T-cell (primary cell): ENCODE results near the gene LRCH3. TPM values are rescaled to one million over a fixed set of nuclear protein-coding genes. Genes with fewer than 3 reads are reported as not detected.
"Not testable (repeated sequence)": the region's sequence is repeated elsewhere in the genome, so short reads cannot be mapped to it uniquely, and the experiment has no call there.

ENCODE experiments used
- ATAC-seq, 4 experiments: fragments of 200-7000 bp in 3 of 4; fragments of 150-1000 bp in 1 of 4; cut with Tn5 transposase; replicated peaks in 1 of 4; 1 replicate in 3 of 4; 2 replicates in 1 of 4; pipeline ENCODE4 v1.10.0; 2021; ENCODE audit warnings: moderate library complexity in 3 of 4, mild to moderate bottlenecking in 2 of 4, moderate number of reproducible peaks in 1 of 4
- CTCF ChIA-PET, 2 donors: fragments of 300-600 bp; sonication (Branson Sonifier 250); formaldehyde crosslinking; loops; one replicate each; lab custom pipeline; 2022; ENCODE audit warnings: antibody characterized with exemption in 2 of 2; lab: Charles Lee
- POLR2A ChIA-PET, 2 donors: fragments of 300-600 bp; sonication (Branson Sonifier 250); formaldehyde crosslinking; loops; one replicate each; lab custom pipeline; 2022; ENCODE audit warnings: antibody characterized with exemption in 2 of 2; lab: Charles Lee
- DNase-seq, 35 experiments: peaks; one replicate each; pipeline versions ENCODE4 v3.0.0 to v3.0.0-alpha.2; 2013 to 2023
- H3K27ac ChIP-seq: one replicate; pipeline ENCODE4 v1.5.1; 2013; ENCODE audit warnings: low read length
- H3K27me3 ChIP-seq, 2 experiments: replicated peaks in 1 of 2; 1 replicate in 1 of 2; 2 replicates in 1 of 2; pipeline versions ENCODE4 v1.6.1 to v1.7.0; 2013; ENCODE audit warnings: low read length in 1 of 2, mixed read lengths in 1 of 2; ENCODE audit not compliant: control insufficient read depth in 2 of 2, insufficient read depth in 2 of 2; ENCODE audit errors: extremely low read depth in 1 of 2
- H3K36me3 ChIP-seq, 2 donors: 1 replicate in 1 of 2; 2 replicates in 1 of 2; pipeline versions ENCODE4 v1.6.1 to v1.7.0; 2013; ENCODE audit warnings: low read length in 1 of 2; ENCODE audit not compliant: control insufficient read depth in 2 of 2, insufficient read depth in 1 of 2; ENCODE audit errors: extremely low read depth in 1 of 2
- H3K4me1 ChIP-seq, 2 experiments: 1 replicate in 1 of 2; 2 replicates in 1 of 2; pipeline versions ENCODE4 v1.6.1 to v1.7.0; 2013; ENCODE audit warnings: low read length in 2 of 2, mixed read lengths in 1 of 2; ENCODE audit not compliant: insufficient read depth in 2 of 2, control insufficient read depth in 1 of 2; ENCODE audit errors: extremely low read depth in 1 of 2
- H3K4me3 ChIP-seq, 2 donors: 1 replicate in 1 of 2; 2 replicates in 1 of 2; pipeline versions ENCODE4 v1.5.1 to v1.7.0; 2013; ENCODE audit warnings: mild to moderate bottlenecking in 2 of 2, low read length in 1 of 2, moderate library complexity in 1 of 2; ENCODE audit not compliant: control insufficient read depth in 1 of 2; ENCODE audit errors: extremely low read depth in 1 of 2
- H3K9me3 ChIP-seq: 2 replicates; pipeline ENCODE4 v1.7.0; 2013
- H3K27ac Mint-ChIP-seq, 2 donors: one replicate each; pipeline ENCODE4 v1.8.0; 2020 to 2021; ENCODE audit warnings: mild to moderate bottlenecking in 2 of 2, mixed read lengths in 2 of 2
- H3K27me3 Mint-ChIP-seq, 2 donors: one replicate each; pipeline ENCODE4 v1.8.0; 2021 to 2022; ENCODE audit warnings: mixed read lengths in 2 of 2
- H3K36me3 Mint-ChIP-seq: one replicate; pipeline ENCODE4 v1.8.0; 2021; ENCODE audit warnings: mixed read lengths
- H3K4me1 Mint-ChIP-seq, 3 donors: one replicate each; pipeline ENCODE4 v1.8.0; 2020 to 2022; ENCODE audit warnings: mixed read lengths in 3 of 3, mild to moderate bottlenecking in 1 of 3
- H3K4me3 Mint-ChIP-seq, 3 donors: one replicate each; pipeline ENCODE4 v1.8.0; 2020 to 2022; ENCODE audit warnings: mild to moderate bottlenecking in 3 of 3, mixed read lengths in 3 of 3, moderate library complexity in 3 of 3
- H3K9me3 Mint-ChIP-seq, 3 donors: one replicate each; pipeline ENCODE4 v1.8.0; 2020 to 2022; ENCODE audit warnings: mixed read lengths in 3 of 3
- WGBS: methylation state at CpG from one replicate; pipeline ENCODE4 v1.1.5; 2013; ENCODE audit warnings: missing lambda C conversion rate; ENCODE audit not compliant: insufficient coverage; 5-methylcytosine and 5-hydroxymethylcytosine counted together
- total RNA-seq, 35 experiments: library from RNA in 6 of 35; stranded (reverse) in 6 of 35; fragments of 120-200 nt in 1 of 35; gene quantifications; one replicate each; pipeline versions ENCODE4 v1.2.1 to v1.2.4 and lab custom pipeline; 2013 to 2026

The LRCH3 gene
- total RNA-seq, 5 donors from 2014 or later (not counting 1 experiment from before 2014, with no cell fraction given), result 51.4 to 75.1 (median 62.2) TPM

DNA sequence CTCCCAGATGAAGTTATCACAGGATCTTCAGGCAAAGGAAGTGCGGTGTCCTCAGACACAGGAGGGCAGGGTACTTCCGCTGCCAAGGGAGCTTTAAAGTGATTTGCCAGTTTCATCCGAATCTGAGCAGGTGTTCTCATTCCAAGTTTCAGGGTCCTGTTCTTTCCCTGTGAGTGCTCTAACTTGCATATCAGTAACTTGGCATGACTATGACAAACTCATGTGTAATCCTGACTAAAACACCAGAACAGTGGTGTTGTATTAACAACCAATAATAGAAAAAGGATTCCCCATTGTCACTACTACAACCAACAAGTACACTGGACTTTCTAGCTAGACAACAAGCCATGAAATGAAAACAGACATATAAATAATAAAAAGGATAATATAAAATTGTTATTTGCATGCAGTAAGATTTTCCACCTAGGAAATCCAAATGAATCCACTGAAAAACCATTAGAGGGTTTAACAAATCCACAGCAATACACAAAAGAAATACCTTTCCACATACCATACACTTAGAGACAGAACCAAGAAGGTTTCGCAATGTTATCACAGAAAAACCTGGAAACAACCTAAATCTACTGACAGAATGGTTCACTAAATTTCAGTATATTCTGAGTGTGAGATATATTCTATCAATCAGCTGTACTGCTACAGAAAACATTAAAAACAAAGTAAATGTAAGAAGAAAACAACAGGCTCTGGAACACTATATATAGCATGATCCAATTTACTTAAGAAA lies 118.1 kb downstream of the LRCH3 start:
- H3K4me3 Mint-ChIP-seq, result no peak overlapping the region
- CTCF ChIA-PET, result no interaction called here
- WGBS, result 88% methylated on average over 3 of the region's 4 CpGs

GRCh38 chr3:197912741-197913476 lies 121.9 kb downstream of the LRCH3 start:
- Histone ChIP-seq H3K36me3 (peaks cover 3 to 5% of the 10 kb centered on the region in 2 donors), H3K27me3 (peaks cover 0 to 3% of the 10 kb centered on the region in 2 experiments), H3K9me3 (no peaks in the 10 kb centered on the region), H3K4me1 (peaks cover 0 to 6% of the 10 kb centered on the region in 2 experiments), H3K4me3 (peak overlapping the region in 1 of 2 donors; percentile 14), H3K27ac (no peak overlapping the region)
- Mint-ChIP-seq H3K4me3 (peak overlapping the region in 2 of 3 donors; percentile 6 to 34), H3K27me3 (no peaks in the 10 kb centered on the region), H3K36me3 (peaks cover 11% of the 10 kb centered on the region), H3K9me3 (no peaks in the 10 kb centered on the region), H3K4me1 (peaks cover 0 to 3% (median 0%) of the 10 kb centered on the region in 3 donors), H3K27ac (no peak overlapping the region)
- ChIA-PET POLR2A (no interaction called here), CTCF (no interaction called here)
- ATAC-seq, result no peak
- WGBS, result 73% methylated on average over 13 of the region's 33 CpGs
- peak in 3 of 35 experiments; percentile 7 to 36 (median 8) for DNase-seq

More for the DNA sequence above, 118.1 kb downstream of the LRCH3 start:
- H3K9me3 Mint-ChIP-seq, result no peaks in the 10 kb centered on the region
- H3K27ac Mint-ChIP-seq, result no peak overlapping the region
- no peaks in the 10 kb centered on the region for H3K9me3 ChIP-seq
- no peak for DNase-seq
- POLR2A ChIA-PET, result interaction anchor here in 1 of 2 donors (0.6 kb wide), 1 partner anchor 1454 kb away, joined by 3 read pairs; no protein-coding TSS in a partner anchor
- no peaks in the 10 kb centered on the region for H3K27me3 Mint-ChIP-seq
- H3K27ac ChIP-seq, result no peak overlapping the region
- H3K27me3 ChIP-seq, result peaks cover 0 to 3% of the 10 kb centered on the region in 2 experiments
- H3K4me1 ChIP-seq, result peaks cover 0 to 11% of the 10 kb centered on the region in 2 experiments
- H3K36me3 Mint-ChIP-seq, result peaks cover 6% of the 10 kb centered on the region
- peaks cover 0 to 11% (median 10%) of the 10 kb centered on the region in 3 donors for H3K4me1 Mint-ChIP-seq
- ATAC-seq, result no peak
- no peak overlapping the region for H3K4me3 ChIP-seq
- H3K36me3 ChIP-seq, result peaks cover 3 to 5% of the 10 kb centered on the region in 2 donors

GRCh38 chr3:197913641-197914380 lies 122.8 kb downstream of the LRCH3 start:
- H3K36me3 ChIP-seq, result peaks cover 3 to 5% of the 10 kb centered on the region in 2 donors
- POLR2A ChIA-PET, result no interaction called here
- H3K4me1 ChIP-seq, result peaks cover 0 to 6% of the 10 kb centered on the region in 2 experiments
- no peaks in the 10 kb centered on the region for H3K27me3 Mint-ChIP-seq
- no peak overlapping the region for H3K4me3 Mint-ChIP-seq
- peaks cover 0 to 3% (median 0%) of the 10 kb centered on the region in 3 donors for H3K4me1 Mint-ChIP-seq
- DNase-seq (no peak), ATAC-seq (no peak)
- no peaks in the 10 kb centered on the region for H3K9me3 ChIP-seq
- 80% methylated on average over 2 of the region's 12 CpGs for WGBS
- H3K4me3 ChIP-seq, result no peak overlapping the region
- peaks cover 0 to 3% of the 10 kb centered on the region in 2 experiments for H3K27me3 ChIP-seq
- no peaks in the 10 kb centered on the region for H3K9me3 Mint-ChIP-seq
- CTCF ChIA-PET, result interaction anchor here in 1 of 2 donors (1.0 kb wide), 1 partner anchor 8 kb away, joined by 3 read pairs; no protein-coding TSS in a partner anchor
- H3K36me3 Mint-ChIP-seq, result peaks cover 11% of the 10 kb centered on the region
- H3K27ac ChIP-seq, result no peak overlapping the region
- no peak overlapping the region for H3K27ac Mint-ChIP-seq

- H3K9me3 ChIP-seq, DNase-seq, H3K27ac Mint-ChIP-seq, H3K27ac ChIP-seq, POLR2A ChIA-PET, H3K27me3 Mint-ChIP-seq, H3K27me3 ChIP-seq, ATAC-seq, CTCF ChIA-PET, H3K4me1 Mint-ChIP-seq, H3K4me3 Mint-ChIP-seq, H3K4me1 ChIP-seq, H3K36me3 ChIP-seq, H3K4me3 ChIP-seq, H3K9me3 Mint-ChIP-seq: not testable (repeated sequence)
- H3K36me3 Mint-ChIP-seq, result peaks cover 14% of the 10 kb centered on the region
- WGBS, result 36% methylated on average over 18 of the region's 24 CpGs
These were observed 130.6 kb downstream of the LRCH3 start for GRCh38 chr3:197921429-197922275.

DNA sequence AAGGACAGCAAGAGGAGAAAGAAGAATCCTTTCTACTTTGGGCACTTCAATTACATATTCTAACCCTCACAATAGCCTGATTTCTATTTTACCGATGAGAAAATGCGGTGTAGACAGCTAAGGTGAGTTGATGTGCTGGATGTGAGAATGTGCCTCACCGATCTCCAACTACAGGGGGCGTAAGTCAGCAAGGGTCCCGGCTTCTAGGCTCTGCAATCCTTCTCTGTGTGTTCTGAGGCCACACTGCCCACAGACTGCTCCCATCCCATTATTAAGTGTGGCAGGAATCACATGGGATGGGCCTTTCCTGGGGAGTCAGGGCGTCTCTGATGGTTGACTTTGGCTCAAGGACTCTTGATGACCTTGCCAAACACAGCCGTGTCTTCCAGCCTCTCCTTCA lies 135.4 kb downstream of the LRCH3 start:
- CTCF ChIA-PET, result no interaction called here
- H3K4me1 Mint-ChIP-seq, result no peaks in the 10 kb centered on the region
- no peak for ATAC-seq

More for the DNA sequence above, 135.4 kb downstream of the LRCH3 start:
- Mint-ChIP-seq H3K4me3 (no peak overlapping the region), H3K36me3 (peaks cover 37% of the 10 kb centered on the region), H3K9me3 (peaks cover 0 to 3% (median 0%) of the 10 kb centered on the region in 3 donors), H3K27me3 (peaks cover 0 to 4% of the 10 kb centered on the region in 2 donors), H3K27ac (no peak overlapping the region)
- no peaks in the 10 kb centered on the region for H3K27me3 ChIP-seq
- POLR2A ChIA-PET, result no interaction called here
- no peaks in the 10 kb centered on the region for H3K4me1 ChIP-seq
- H3K36me3 ChIP-seq, result no peaks in the 10 kb centered on the region
- DNase-seq, result no peak
- no peaks in the 10 kb centered on the region for H3K9me3 ChIP-seq
- H3K27ac ChIP-seq, result no peak overlapping the region
- WGBS, result 77% methylated on average over 5 of the region's 7 CpGs
- H3K4me3 ChIP-seq, result no peak overlapping the region
